GM21360 (cell line): ENCODE data around the gene WHRN.

ENCODE experiments used
- ATAC-seq: cut with Tn5 transposase; IDR thresholded peaks from one replicate; pipeline ENCODE4 v1.9.1; 2021; ENCODE audit warnings: mild to moderate bottlenecking, moderate library complexity; ENCODE audit not compliant: unreplicated experiment

Gene WHRN

DNA sequence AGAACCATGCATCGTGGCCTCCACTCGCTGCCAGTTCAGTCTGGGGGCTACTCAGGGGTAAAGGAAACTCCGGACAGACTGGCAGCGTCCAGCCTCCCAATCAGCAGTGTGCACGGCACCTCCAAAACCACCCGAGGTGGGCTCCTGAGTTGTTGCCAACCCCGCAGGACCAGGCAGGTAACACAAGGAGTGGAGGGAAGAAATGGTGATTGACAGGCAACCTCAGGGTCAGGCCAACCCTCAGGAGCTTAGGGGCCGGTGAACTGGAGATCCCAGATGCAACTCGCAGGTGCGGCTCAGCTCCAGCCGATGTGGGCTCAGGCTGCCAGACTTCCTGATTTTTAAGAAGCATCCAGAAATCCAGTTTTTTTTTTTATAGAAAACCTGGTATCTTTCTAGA, 80.1 kb downstream of the WHRN start:
- no peak for ATAC-seq

DNA sequence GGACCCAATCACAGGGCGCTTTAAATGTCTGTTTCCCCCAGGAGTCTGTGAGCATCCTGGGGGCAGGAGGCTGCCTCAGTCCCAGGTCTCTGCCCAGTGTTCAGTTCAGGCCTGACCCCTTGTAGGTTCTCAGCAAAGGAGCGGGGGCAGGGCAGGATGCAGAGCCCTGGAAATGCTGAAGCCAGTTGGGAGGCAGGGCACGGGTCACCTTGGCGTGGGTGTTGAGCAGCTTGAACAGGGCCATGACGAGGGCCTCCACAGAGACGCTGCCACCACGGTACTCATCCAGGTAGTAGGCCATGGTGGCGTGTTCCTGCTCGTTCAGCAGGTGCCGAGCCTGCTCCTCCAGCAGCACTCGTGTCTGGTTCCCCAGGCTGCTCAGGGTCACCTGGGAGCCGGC, 81.1 kb downstream of the WHRN start:
- ATAC-seq = no peak

DNA sequence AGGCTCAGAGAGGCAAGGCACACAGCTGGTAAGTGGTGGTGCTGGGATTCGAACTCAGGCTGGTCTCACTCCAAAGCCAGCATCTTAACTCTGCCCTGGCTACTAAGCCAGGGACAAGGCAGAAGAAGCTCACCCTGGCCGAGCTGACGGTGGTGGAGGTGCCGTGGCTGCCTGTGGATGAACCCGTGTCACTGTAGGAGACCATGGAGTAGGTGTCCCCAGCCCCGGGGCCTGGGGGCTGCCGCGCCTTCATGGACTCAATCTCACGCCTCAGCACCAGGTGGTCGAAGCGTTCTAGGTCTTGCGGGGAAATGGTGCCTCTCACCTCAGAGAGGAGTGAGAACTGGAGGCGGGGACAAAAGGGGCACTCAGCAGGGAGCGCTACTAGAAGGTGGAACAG, 82.1 kb downstream of the WHRN start:
- no peak for ATAC-seq

DNA sequence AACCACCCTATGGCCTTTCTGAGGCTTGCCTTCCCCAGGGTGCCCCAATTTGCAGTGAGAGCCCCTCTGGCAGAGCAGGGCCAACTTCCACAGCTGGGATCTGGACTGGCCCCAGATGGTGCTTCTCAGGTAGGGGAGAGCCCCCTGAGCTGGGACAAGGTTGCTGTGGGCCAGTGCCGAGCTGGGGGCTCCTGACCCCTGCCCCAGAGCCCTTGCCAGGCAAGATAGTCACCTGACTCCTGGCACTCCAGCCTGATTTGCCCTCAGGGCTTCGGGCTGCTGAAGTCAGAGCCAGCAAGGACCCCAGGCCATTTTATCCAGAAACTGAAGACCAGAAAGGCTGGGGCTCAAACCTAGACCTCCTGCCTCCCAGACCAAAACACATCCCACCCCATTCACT, 84.1 kb downstream of the WHRN start:
- no peak for ATAC-seq

DNA sequence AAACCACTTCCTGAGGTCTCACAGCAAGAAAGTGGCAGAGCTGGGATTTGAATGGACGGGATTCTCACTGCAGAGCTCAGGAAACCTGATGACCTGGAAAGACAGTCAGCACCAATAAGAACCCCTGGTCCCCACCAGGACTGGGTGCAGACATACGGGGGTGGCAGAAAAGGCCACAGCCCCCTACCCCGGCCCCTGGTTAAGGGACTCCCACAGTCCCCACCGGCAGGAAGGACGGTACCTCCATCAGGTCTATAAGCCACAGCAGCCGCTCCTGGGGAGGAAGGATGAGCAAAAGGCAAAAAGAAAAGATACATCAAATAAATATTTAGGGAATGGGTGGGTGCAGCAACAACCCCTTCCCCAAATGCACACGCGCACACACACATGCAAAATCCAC, 85.5 kb downstream of the WHRN start:
- no peak for ATAC-seq

DNA sequence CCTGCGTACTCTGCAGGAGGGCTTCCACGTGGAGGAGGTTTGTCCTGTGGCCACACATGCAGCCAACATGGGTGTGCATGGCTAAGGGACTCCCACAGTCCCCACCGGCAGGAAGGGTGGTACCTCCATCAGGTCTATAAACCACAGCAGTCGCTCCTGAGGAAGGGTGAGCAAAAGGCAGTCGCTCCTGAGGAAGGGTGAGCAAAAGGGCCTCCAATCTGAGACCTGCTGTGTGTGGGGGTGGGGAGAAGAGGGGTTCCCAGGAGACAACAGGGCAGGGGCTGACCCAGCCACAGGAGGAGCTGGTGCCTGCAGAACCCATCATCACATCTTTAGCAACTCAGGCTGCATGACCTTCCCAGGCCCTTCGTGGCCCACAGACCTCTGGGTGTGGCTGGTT, 87.2 kb downstream of the WHRN start:
- no peak for ATAC-seq

DNA sequence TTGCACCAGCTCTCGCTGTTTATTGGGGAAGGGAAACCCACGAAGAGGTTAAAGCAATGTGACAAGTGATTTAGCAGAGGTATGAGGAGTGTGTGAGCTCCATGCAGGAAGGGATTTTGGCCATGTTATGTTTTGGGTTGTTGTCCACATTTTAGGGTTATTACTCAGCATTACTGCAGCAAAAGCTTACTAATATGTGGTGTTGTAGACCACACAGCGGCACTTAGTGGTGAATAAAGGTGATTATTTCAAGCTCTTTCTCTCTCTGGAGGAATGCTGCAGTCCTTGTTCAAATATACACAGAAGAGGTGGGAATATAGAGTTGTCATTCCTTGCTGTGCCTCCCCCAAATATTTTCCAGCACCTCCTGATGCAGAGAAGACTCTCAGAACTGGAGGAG, 87.8 kb downstream of the WHRN start:
- ATAC-seq = no peak

DNA sequence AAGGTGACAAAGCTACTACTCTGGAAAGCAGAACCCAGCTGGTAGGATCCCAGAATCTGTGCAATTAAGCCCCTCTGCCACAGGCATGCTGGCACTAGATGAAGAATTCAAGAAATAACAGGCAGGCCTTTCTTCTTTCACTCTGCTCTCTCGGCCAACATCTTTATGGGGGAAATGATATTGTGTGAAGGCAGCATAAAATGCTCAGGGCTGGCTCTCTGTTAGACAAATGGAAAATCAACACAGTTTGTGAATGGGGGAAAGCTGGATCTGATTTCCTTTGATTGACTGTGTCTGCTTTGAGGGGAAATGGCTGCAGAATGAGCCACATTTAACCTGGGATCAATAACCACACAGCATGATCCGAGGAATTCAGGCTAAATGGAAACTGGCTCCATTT, 88.4 kb downstream of the WHRN start:
- no peak for ATAC-seq

DNA sequence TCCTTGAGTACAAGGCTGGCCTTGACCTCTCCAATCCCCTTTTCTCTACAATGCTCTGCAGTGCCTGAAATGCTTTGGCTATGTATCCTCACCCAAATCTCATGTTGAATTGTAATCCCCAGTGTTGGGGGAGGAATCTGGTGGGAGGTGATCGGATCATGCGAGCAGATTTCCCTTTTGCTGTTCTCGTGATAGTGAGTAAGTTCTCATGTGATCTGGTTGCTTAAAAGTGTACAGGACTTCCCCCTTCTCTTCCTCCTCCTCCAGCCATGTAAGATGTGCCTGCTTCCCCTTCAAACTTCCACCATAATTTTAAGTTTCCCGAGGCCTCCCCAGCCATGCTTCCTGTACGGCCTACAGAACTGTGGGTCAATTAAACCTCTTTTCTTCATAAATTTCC, 89.0 kb downstream of the WHRN start:
- no peak for ATAC-seq

DNA sequence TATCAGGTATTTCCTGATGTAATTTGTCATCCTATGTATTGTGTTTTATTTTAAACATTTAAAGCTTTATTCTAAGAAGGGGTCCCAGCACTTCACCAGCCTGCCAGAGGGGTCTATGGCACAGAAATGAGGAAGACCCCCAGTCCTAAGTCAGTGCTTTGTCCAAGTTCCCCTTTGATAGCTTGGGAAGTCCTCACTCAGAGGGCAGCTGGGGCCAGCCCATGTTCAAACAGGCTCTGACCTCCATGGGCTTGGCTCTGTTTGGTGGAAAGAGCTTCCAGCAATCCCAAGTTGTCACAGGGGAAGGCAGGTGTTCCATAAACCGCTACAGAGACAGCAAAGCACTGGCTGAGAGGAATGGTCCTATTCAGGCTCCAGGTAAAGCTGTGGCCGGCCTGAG, 90.9 kb downstream of the WHRN start:
- no peak for ATAC-seq

DNA sequence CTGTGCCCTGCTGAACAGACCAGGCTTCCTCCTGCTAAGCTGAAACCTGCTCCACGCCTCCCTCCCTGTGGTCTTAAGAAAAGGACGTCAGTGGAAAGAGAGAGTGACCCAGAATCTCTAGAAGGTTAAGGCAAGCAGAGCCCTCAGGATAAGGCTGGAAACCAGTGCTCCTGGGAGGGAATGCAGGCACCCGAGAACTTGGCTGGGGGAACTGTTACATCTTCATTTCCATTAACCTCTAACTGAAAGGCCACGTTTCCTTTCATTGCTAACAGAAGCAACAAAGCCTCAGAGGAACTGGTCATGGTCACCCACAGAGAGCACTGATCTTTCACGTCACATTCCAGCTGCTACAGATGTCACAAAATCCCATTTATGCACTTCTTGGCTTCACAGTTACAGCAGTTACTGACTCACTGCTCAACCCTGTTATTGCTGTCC, 91.4 kb downstream of the WHRN start:
- ATAC-seq = no peak

DNA sequence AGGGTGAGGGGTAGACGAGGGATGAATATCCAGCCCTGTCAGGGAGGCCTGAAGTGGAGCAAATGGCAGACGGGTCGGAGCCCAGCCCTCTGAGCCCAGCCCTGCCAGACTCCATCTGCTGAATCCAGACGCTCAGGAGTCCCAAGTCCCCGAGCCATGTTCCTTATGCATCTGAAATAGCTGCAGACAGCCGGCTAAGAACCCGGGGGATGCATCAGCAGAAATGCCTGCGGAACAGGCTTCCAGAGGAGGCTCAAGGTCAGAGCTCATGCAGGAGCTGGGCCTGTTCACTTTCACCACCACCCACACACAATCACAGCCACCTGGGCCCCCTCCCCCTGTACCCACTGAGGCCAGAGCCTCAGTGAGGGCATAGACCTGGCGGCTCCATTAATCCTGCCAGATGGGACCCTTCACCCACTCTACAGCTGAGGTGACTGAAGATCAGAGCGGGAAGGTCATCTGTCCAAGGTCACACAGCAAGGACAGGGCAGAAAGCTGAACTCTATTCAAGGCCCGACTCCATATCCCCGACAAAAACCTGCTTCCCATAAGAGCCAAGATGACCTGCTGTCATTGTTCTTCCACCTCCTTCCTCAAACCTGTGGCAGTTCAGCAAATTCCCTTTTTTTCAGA, 93.1 kb downstream of the WHRN start:
- no peak for ATAC-seq

DNA sequence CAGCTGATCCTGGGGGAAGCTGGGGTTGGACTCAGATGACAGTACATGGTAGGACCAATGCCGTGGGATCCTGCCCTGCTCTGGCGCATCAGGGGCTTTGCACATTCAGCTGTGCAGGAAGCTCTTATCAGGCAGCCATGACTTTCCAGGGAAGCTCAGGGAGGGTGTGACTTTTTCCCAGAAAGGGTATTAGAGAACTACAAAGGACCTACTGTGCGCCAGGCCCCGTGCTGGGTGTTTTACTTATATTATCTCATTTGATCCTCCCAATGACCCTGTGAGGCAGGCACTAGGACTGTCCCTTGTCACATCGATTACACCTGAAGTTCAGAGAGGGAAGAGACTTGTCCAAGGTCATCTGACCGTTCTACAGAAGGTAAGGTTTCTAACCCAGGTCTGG, 93.8 kb downstream of the WHRN start:
- ATAC-seq = no peak

DNA sequence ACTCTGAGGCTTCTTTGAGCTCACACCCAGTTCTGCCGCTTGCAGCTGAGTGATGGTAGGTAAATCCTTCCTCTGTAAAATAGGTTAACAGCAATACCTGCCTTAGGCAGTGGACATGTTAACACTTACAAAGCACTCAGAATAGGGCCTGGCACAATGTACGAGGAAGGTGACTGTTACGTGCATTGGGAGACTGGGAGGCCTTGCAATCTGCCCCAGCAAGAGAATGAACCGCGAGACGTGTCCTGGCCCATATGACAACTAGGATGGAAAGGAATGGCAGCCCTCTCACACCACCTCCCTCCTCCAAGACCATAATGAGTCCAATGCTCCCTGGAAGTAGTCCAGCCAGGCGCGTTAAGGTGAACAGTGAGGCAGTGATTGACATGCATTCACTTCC, 94.4 kb downstream of the WHRN start:
- no peak for ATAC-seq

DNA sequence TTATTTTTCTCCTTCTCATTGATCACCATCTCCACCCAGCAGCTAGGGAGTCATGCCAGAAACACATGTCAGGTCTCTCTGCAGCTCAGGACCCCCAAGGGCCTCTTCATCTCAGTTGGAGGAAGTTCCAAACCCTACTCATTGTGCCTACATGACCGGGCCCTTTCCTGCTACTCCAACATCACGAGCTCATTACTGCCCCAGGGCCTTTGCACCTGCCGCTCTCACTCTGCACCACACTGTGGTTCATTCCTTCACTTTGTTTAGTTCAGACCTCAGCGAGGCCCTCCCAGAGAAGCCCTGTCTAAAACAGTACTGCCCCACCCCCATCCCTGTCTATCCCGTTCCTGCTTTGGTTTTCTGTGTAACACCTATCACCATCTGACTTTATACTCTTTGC, 95.4 kb downstream of the WHRN start:
- ATAC-seq = no peak

DNA sequence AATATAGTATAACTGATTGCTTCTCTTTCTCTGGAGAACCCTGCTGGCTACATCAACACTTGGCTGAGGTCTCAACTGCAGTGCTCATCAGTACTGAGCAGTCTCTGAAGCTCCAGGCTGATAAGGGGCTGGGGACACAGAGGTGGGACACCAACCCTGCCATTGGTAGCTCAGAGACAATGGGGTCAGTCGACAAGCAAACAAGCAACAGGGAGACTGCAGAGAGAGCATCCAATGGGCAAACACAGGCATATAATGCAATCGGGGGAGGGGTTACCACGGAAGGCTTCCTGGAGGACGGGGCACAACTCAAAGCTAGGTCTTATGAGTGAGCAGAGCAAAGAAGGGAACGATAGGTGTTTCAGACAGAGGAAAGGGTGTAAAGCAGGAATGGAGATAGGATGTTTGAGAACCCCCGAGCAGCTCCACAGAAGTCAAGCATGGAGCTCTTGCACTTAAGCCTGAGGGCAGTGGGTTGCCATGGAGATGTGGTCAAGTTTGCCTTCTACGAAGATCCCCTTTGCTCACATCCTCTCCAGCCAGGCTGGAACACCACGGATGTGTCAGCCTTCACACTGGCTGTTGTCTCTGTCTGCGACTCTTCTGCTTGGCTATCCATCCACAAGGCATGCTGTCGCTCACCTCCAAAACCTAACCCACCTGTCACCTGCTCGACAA, 96.0 kb downstream of the WHRN start:
- no peak for ATAC-seq

DNA sequence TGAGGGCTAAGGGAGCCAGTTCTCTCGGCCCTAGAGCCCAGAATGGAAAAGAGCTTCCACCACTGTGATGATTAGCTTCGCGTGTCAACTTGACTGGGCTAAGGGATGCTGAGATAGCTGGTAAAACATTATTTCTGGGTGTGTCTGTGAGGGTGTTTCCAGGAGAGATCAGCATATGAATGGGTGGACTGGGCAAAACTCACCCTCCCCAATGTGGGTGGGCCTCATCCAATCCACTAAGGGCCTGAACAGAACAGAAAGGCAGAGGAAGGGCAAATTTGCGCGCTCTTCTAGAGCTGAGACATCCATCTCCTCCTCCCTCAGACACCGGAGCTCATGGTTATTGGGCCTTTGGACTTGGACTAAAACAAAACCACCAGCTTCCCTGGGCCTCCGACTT, 96.6 kb downstream of the WHRN start:
- ATAC-seq = no peak

DNA sequence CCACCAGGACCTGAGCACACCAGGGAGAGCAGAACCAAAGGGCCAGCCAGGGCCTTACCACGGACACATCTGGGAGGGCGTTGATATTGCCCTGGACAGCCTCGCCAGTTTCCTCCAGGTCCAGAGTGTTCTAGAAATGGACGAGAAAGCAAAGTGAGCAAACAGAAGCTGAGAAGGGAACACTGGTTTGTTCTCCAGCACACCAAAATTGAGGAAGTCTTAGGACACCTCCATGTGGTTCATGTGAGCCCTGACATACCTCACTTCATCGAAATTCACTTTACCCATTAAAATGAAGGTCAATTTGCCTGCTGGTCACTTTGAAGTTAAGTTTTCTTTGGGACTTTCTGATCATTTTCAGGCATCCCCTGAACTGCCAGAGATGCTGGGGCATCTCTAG, 97.4 kb downstream of the WHRN start:
- no peak for ATAC-seq

DNA sequence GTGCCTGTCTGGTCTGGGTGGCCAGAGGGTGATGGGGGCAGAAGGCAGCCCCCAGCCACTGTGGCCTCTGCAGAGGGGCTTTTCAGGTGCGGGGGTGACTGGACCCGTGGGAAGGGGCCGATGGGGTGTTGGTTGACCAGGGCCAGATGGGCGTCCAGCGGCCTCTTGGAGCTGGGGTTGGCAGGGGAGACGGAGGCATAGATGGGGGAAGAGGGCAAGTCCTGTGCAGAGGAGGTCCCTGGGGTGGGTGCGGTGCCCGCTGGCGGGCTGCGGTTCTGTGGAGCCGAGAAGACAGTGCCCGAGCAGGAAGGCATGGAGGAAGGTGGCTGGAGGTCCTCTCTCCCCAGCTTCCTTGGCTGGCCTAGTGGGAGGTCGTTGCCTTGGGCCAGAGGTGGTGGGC, 98.8 kb downstream of the WHRN start:
- ATAC-seq = no peak

DNA sequence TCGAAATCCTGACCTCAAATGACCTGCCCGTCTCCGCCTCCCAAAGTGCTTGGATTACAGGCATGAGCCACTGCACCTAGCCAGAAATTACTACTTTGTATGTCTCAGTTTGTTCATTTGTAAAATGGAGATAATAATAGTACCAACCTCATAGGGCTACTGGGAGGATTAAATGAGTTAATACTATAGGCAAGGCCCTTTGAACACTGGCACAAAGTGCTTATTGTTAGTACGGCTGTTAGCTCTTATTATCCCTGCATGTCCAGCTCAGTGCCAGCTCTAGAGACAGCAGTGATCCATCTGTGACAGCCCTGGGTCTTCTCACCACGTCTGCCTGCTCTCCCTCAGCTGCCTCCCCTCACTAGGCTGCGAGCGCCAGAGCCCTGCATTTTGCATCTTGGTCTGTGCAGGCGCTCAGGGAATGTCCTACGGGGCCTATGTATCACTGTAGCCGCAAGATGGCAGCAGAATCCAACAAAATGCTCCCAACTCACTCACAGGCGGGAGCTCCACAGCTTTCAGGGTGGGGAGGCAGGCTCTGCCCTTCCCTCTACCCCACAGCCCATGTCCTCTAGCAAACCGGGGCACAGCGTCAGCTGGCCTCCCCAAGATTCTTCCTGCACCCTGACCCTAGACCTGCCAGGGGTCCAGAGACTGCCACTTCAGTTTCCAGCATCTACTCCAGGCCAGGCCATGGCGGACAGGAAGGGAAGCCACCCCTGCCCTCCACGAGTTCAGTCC, 99.8 kb downstream of the WHRN start:
- ATAC-seq = peak; percentile 81

DNA sequence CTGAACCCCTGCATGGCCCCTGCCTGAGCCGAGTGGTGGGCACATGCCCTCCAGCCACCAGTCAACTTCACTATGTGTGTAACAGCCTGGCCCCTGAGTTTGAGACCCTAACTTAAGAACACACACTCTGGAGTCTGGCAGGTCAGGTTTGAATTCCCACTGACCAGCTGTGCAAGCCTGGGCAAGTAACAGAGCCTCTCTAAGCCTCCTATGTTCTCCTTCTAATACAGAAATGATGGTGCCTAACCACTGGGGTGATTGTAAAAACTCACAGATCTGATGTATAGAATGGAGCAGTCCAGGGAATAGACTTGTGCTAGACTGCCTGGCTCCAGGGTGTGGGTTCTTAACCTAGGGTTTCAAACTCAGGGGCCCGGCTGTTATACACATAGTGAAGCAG, 100.7 kb downstream of the WHRN start:
- no peak for ATAC-seq

DNA sequence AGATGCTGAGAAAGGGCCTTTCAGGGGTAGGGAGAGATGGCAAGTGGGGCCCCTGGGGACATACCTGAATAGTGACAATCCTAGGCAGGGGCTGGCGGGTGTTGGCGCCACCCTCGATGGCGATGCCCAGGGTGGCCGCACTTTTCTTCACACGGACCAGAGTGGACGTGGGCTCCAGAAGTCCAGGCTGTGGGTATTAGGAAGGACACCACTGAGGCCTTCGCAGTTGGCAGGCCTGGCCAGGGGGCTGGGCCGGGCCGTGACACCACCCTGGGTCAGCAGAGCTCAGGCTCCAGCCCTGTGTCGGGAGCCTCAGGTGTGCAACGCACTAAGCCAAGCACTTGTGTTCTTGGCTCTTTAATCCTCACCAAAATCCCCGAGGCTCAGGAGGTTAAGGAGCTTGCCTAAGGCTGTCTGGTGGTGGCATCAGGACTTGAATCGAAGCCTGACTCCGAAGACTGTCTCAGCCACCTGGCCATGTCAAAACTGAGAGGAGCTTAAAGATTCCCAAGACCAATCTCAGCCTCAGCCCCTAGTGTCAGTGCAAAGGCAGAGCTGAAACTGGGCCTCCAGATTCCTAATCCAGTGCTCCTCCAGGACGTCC, 102.0 kb downstream of the WHRN start:
- no peak for ATAC-seq
